A549 (cell line): ENCODE data around the gene PDX1. TPM values are rescaled to one million over a fixed set of nuclear protein-coding genes. Genes with fewer than 3 reads are reported as not detected.

Source experiments
- ATAC-seq, 2 experiments: fragments of 200-7000 bp in 1 of 2; fragments of >200 bp in 1 of 2; cut with Nextera tagmentation in 1 of 2; cut with Tn5 transposase in 1 of 2; 3 replicates each; pipeline versions ENCODE4 v1.8.0 to v1.9.1; 2018 to 2020; ENCODE audit warnings: mild to moderate bottlenecking in 1 of 2, moderate library complexity in 1 of 2
- CTCF ChIA-PET: fragments of 300-600 bp; sonication (Branson Sonifier 250); formaldehyde crosslinking; extraction: SDS; loops from one replicate; lab custom pipeline; 2021; ENCODE audit warnings: antibody characterized with exemption, inconsistent platforms; lab: Yijun Ruan, JAX
- POLR2A ChIA-PET: fragments of 350-600 bp; formaldehyde crosslinking; extraction: SDS; loops from one replicate; lab custom pipeline; 2021; ENCODE audit warnings: antibody characterized with exemption, inconsistent platforms; lab: Yijun Ruan, JAX
- DNase-seq, 2 experiments: peaks; one replicate each; pipeline versions ENCODE4 v3.0.0 to v3.0.0-alpha.2; 2011 to 2016; ENCODE audit warnings: low read depth in 1 of 2, low spot score in 1 of 2
- FAIRE-seq: peaks from 2 replicates; lab custom pipeline; 2011; peaks lifted over from hg19 to GRCh38; lab: Jason Lieb, UNC
- H3K27ac ChIP-seq, 2 experiments: fragments of >200 bp; sonication (Bioruptor Twin); formaldehyde crosslinking; 3 replicates each; pipeline ENCODE4 v1.5.1; 2016 to 2017
- H3K4me1 ChIP-seq: fragments of >200 bp; sonication (Bioruptor Twin); formaldehyde crosslinking; 3 replicates; pipeline ENCODE4 v1.6.1; 2016
- H3K4me2 ChIP-seq: fragments of >200 bp; sonication (Bioruptor Twin); formaldehyde crosslinking; 3 replicates; pipeline ENCODE4 v1.6.1; 2016
- H3K4me3 ChIP-seq: fragments of >200 bp; sonication (Bioruptor Twin); formaldehyde crosslinking; 3 replicates; pipeline ENCODE4 v1.5.1; 2016
- H3K9me3 ChIP-seq: fragments of >200 bp; sonication (Bioruptor Twin); formaldehyde crosslinking; 3 replicates; pipeline ENCODE4 v1.6.1; 2016
- ATOH8 ChIP-seq: fragments of 250-450 bp; sonication (Bioruptor Pico); IDR thresholded peaks from 2 replicates; pipeline ENCODE4 v1.5.0; 2020; ENCODE audit warnings: low read depth, mild to moderate bottlenecking, moderate library complexity
- BCL3 ChIP-seq: fragments of >200 bp; sonication (Bioruptor Twin); formaldehyde crosslinking; IDR thresholded peaks from 3 replicates; pipeline ENCODE4 v1.6.1; 2016
- BHLHE40 ChIP-seq: IDR thresholded peaks from 2 replicates; pipeline ENCODE4 v1.6.1; 2012; ENCODE audit warnings: low read depth, low read length, inconsistent platforms
- CBX2 ChIP-seq: fragments of 200-600 bp; sonication (generic); IDR thresholded peaks from 2 replicates; pipeline ENCODE4 v1.6.1; 2016; ENCODE audit warnings: low read depth, mild to moderate bottlenecking, borderline replicate concordance
- CEBPB ChIP-seq, 2 experiments: fragments of >200 bp in 1 of 2; sonication (Bioruptor Twin) in 1 of 2; formaldehyde crosslinking in 1 of 2; IDR thresholded peaks; 2 replicates each; pipeline ENCODE4 v1.6.1; 2012 to 2016
- CHD2 ChIP-seq: fragments of 150-350 bp; IDR thresholded peaks from 2 replicates; pipeline ENCODE4 v1.6.1; 2014; ENCODE audit warnings: low read length; ENCODE audit not compliant: partially characterized antibody
- CTCF ChIP-seq: fragments of >200 bp; sonication (Bioruptor Twin); formaldehyde crosslinking; IDR thresholded peaks from 3 replicates; pipeline ENCODE4 v1.5.1; 2016
- EHF ChIP-seq: fragments of 250-450 bp; sonication (Bioruptor Pico); IDR thresholded peaks from 2 replicates; pipeline ENCODE4 v1.5.0; 2020; ENCODE audit warnings: mild to moderate bottlenecking
- EHMT2 ChIP-seq: fragments of 200-600 bp; sonication (generic); IDR thresholded peaks from 2 replicates; pipeline ENCODE4 v1.6.1; 2016; ENCODE audit warnings: antibody characterized with exemption, low read depth, mild to moderate bottlenecking, moderate library complexity
- ESRRA ChIP-seq: fragments of 150-350 bp; IDR thresholded peaks from 2 replicates; pipeline ENCODE4 v1.6.1; 2014; ENCODE audit warnings: mild to moderate bottlenecking, low read length, borderline replicate concordance
- GATA3 ChIP-seq: IDR thresholded peaks from 2 replicates; pipeline ENCODE4 v1.6.1; 2012; ENCODE audit warnings: borderline replicate concordance
- HDAC2 ChIP-seq: fragments of 200-600 bp; sonication (generic); IDR thresholded peaks from 2 replicates; pipeline ENCODE4 v1.6.1; 2016
- HES2 ChIP-seq: fragments of >200 bp; sonication (Bioruptor Twin); formaldehyde crosslinking; IDR thresholded peaks from 2 replicates; pipeline ENCODE4 v1.6.1; 2016
- HOXA7 ChIP-seq: fragments of 250-450 bp; sonication (Bioruptor Pico); IDR thresholded peaks from 2 replicates; pipeline ENCODE4 v1.5.0; 2020; ENCODE audit warnings: mild to moderate bottlenecking, moderate library complexity
- HOXB5 ChIP-seq: fragments of 250-450 bp; sonication (Bioruptor Pico); IDR thresholded peaks from 2 replicates; pipeline ENCODE4 v1.5.0; 2020; ENCODE audit warnings: mild to moderate bottlenecking, moderate library complexity
- JUNB ChIP-seq: fragments of >200 bp; sonication (Bioruptor Twin); formaldehyde crosslinking; IDR thresholded peaks from 2 replicates; pipeline ENCODE4 v1.6.1; 2016
- KDM5A ChIP-seq: fragments of 200-600 bp; sonication (generic); IDR thresholded peaks from 2 replicates; pipeline ENCODE4 v1.6.1; 2016; ENCODE audit warnings: antibody characterized with exemption, mild to moderate bottlenecking
- MAZ ChIP-seq: fragments of 150-350 bp; IDR thresholded peaks from 2 replicates; pipeline ENCODE4 v1.6.1; 2014; ENCODE audit warnings: antibody characterized with exemption, low read depth, low read length, borderline replicate concordance
- RARB ChIP-seq: fragments of 250-450 bp; sonication (Bioruptor Pico); IDR thresholded peaks from 2 replicates; pipeline ENCODE4 v1.8.0; 2021; ENCODE audit warnings: mild to moderate bottlenecking, moderate library complexity
- RCOR1 ChIP-seq: fragments of 150-350 bp; IDR thresholded peaks from 2 replicates; pipeline ENCODE4 v1.6.1; 2014; ENCODE audit warnings: antibody characterized with exemption, low read length, low read depth
- SREBF2 ChIP-seq: fragments of 450-650 bp; IDR thresholded peaks from 2 replicates; pipeline ENCODE4 v1.6.1; 2014; ENCODE audit warnings: mild to moderate bottlenecking, moderate library complexity
- TFCP2L1 ChIP-seq: fragments of 250-450 bp; sonication (Bioruptor Pico); IDR thresholded peaks from 2 replicates; pipeline ENCODE4 v1.5.0; 2021; ENCODE audit warnings: mild to moderate bottlenecking
- TP53 ChIP-seq: fragments of 250-450 bp; sonication (Bioruptor Pico); IDR thresholded peaks from 2 replicates; pipeline ENCODE4 v1.5.0; 2021; ENCODE audit warnings: mild to moderate bottlenecking, moderate library complexity
- ZC3H11A ChIP-seq: fragments of 450-650 bp; IDR thresholded peaks from 2 replicates; pipeline ENCODE4 v1.6.1; 2014; ENCODE audit warnings: antibody characterized with exemption, mild to moderate bottlenecking
- WGBS: methylation state at CpG from one replicate; pipeline ENCODE4 v1.1.6; 2017; ENCODE audit errors: missing lambda C conversion rate; 5-methylcytosine and 5-hydroxymethylcytosine counted together
- polyA plus RNA-seq, 4 experiments: library from polyadenylated mRNA; depleted of rRNA in 3 of 4; stranded (reverse); fragments of >200 nt; fragmentation: RNase III in 1 of 4; extraction: RNeasy Plus Mini Kit Qiagen cat#74134 plus additional on column Dnase treatment in 1 of 4; gene quantifications; 2 replicates in 3 of 4; 3 replicates in 1 of 4; pipeline ENCODE4 v1.2.3, GENCODE V29; 2011 to 2017

Gene PDX1
- polyA plus RNA-seq, 2 of the 4 experiments (the other 2 are of a cell fraction), result 0.04 to 0.06 TPM

- Histone ChIP-seq H3K4me1 (no peaks in the 10 kb centered on the region), H3K4me2 (no peak overlapping the region), H3K9me3 (peaks cover 3% of the 10 kb centered on the region; the same call in 1 of the 3 replicates), H3K27ac (no peak overlapping the region), H3K4me3 (no peak overlapping the region)
- FAIRE-seq (no peak), DNase-seq (no peak), ATAC-seq (no peak)
- ChIA-PET POLR2A (no interaction called here), CTCF (no interaction called here)
- no peak for TF ChIP-seq GATA3
- TF ChIP-seq CTCF, result no peak
- TF ChIP-seq RARB (CRISPR knock-in tag), result no peak
- no peak for TF ChIP-seq SREBF2
- no peak for TF ChIP-seq HOXB5 (CRISPR knock-in tag)
- TF ChIP-seq ESRRA, result no peak
- TF ChIP-seq CHD2, result no peak
- no peak for TF ChIP-seq BHLHE40
- no peak for TF ChIP-seq RCOR1
- no peak for TF ChIP-seq CBX2
- no peak for TF ChIP-seq EHF
- no peak for TF ChIP-seq HOXA7 (CRISPR knock-in tag)
These were observed 23.1 kb upstream of the PDX1 start for GRCh38 chr13:27896726-27897125.

- H3K9me3 ChIP-seq, result no peaks in the 10 kb centered on the region
- H3K4me2 ChIP-seq, result no peak overlapping the region
- WGBS, result 81% methylated on average over 3 of the region's 3 CpGs
- H3K4me1 ChIP-seq, result no peaks in the 10 kb centered on the region
- no peak for TF ChIP-seq ESRRA
- no peak for TF ChIP-seq KDM5A
- no peak for TF ChIP-seq HDAC2
- no peak for TF ChIP-seq BCL3
- TF ChIP-seq TFCP2L1 (CRISPR knock-in tag), result no peak
- no peak for TF ChIP-seq EHMT2
- no peak for TF ChIP-seq JUNB
- no peak for TF ChIP-seq TP53 (CRISPR knock-in tag)
- TF ChIP-seq RCOR1, result no peak
- FAIRE-seq (no peak), ATAC-seq (no peak), DNase-seq (no peak)
- CTCF ChIA-PET, result no interaction called here
- no peak overlapping the region for H3K4me3 ChIP-seq
- no peak overlapping the region for H3K27ac ChIP-seq
- POLR2A ChIA-PET, result no interaction called here
These were observed 15.1 kb upstream of the PDX1 start for GRCh38 chr13:27904719-27905118.

GRCh38 chr13:27905650-27906049 lies 14.2 kb upstream of the PDX1 start:
- Histone ChIP-seq H3K27ac (no peak overlapping the region), H3K9me3 (no peaks in the 10 kb centered on the region), H3K4me3 (no peak overlapping the region), H3K4me1 (no peaks in the 10 kb centered on the region), H3K4me2 (no peak overlapping the region)
- ATAC-seq (no peak), FAIRE-seq (no peak), DNase-seq (no peak)
- WGBS, result 70% methylated on average over 2 of the region's 2 CpGs
- TF ChIP-seq HES2 (no peak), ZC3H11A (no peak), MAZ (no peak), CEBPB (IDR thresholded peaks at IDR 0.05) (no peak), RARB (CRISPR knock-in tag) (no peak), ESRRA (no peak), ATOH8 (CRISPR knock-in tag) (no peak), EHMT2 (no peak)
- POLR2A ChIA-PET, result no interaction called here
- CTCF ChIA-PET, result no interaction called here
